Peyer's patch (tissue), 4 donors: ENCODE results near the gene TIAM1.

ENCODE experiments used
- POLR2A ChIP-seq, 2 donors: fragments of 450-650 bp; IDR thresholded peaks; one replicate each; pipeline ENCODE4 v1.5.1; 2017; ENCODE audit warnings: antibody characterized with exemption in 2 of 2, mild to moderate bottlenecking in 2 of 2, moderate library complexity in 2 of 2
- TF ChIP-seq, protein P1 (sequence below), 6 experiments: fragments of 450-650 bp in 4 of 6; fragments of 200-600 bp in 2 of 6; sonication (generic) in 1 of 6; IDR thresholded peaks; one replicate each; pipeline ENCODE4 v1.5.1; 2017 to 2019; ENCODE audit warnings: antibody characterized with exemption in 6 of 6, mild to moderate bottlenecking in 3 of 6, moderate library complexity in 1 of 6

DNA sequence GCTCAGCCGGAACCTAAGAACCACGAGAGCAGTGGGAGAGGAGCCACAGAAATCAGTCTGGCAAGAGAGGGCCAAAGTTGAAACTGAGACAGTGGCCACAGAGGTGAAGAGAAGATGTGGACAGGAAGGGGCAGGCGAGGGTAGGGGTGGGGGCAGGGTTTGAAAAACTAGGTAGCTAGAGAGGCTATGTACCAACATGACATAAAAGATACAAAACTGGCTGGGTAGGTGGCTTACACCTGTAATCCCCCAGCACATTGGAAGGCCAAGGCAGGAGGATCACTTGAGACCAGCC is 28.4 kb upstream of the TIAM1 start:
- TF ChIP-seq, protein P1, sequence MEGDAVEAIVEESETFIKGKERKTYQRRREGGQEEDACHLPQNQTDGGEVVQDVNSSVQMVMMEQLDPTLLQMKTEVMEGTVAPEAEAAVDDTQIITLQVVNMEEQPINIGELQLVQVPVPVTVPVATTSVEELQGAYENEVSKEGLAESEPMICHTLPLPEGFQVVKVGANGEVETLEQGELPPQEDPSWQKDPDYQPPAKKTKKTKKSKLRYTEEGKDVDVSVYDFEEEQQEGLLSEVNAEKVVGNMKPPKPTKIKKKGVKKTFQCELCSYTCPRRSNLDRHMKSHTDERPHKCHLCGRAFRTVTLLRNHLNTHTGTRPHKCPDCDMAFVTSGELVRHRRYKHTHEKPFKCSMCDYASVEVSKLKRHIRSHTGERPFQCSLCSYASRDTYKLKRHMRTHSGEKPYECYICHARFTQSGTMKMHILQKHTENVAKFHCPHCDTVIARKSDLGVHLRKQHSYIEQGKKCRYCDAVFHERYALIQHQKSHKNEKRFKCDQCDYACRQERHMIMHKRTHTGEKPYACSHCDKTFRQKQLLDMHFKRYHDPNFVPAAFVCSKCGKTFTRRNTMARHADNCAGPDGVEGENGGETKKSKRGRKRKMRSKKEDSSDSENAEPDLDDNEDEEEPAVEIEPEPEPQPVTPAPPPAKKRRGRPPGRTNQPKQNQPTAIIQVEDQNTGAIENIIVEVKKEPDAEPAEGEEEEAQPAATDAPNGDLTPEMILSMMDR (IDR thresholded peaks at IDR 0.05): no peak
- TF ChIP-seq POLR2A (IDR thresholded peaks at IDR 0.05): no peak
